H9 (cell line): ENCODE measurements around the gene VEGFA. TPM values are rescaled to one million over a fixed set of nuclear protein-coding genes. Genes with fewer than 3 reads are reported as not detected.
A peak's percentile ranks its signal among the peaks of the same experiment; 100 is the strongest.

Experiments used
- DNase-seq: peaks from one replicate; pipeline ENCODE4 v3.0.0-alpha.2; 2017
- H2AFZ ChIP-seq: one replicate; pipeline ENCODE4 v1.6.1; 2013; ENCODE audit warnings: mild to moderate bottlenecking, low read length, control low read depth, moderate library complexity
- H2AK5ac ChIP-seq: 2 replicates; pipeline ENCODE4 v1.6.1; 2013; ENCODE audit warnings: low read length, control low read depth, mixed read lengths; ENCODE audit not compliant: insufficient read length
- H2BK120ac ChIP-seq: one replicate; pipeline ENCODE4 v1.6.1; 2013; ENCODE audit warnings: low read depth, mild to moderate bottlenecking, low read length, control low read depth, inconsistent platforms; ENCODE audit not compliant: poor library complexity, severe bottlenecking
- H2BK12ac ChIP-seq: 2 replicates; pipeline ENCODE4 v1.6.1; 2013; ENCODE audit warnings: low read length, control low read depth, mixed read lengths, low read depth; ENCODE audit not compliant: insufficient read length
- H2BK15ac ChIP-seq: 2 replicates; pipeline ENCODE4 v1.6.1; 2013; ENCODE audit warnings: low read depth, low read length, control low read depth
- H2BK20ac ChIP-seq: one replicate; pipeline ENCODE4 v1.6.1; 2013; ENCODE audit warnings: low read depth, mild to moderate bottlenecking, low read length, control low read depth, inconsistent platforms; ENCODE audit not compliant: poor library complexity, severe bottlenecking
- H2BK5ac ChIP-seq: 2 replicates; pipeline ENCODE4 v1.6.1; 2013; ENCODE audit warnings: low read length, control low read depth, mixed read lengths; ENCODE audit not compliant: insufficient read length
- H3K14ac ChIP-seq: 2 replicates; pipeline ENCODE4 v1.6.1; 2013; ENCODE audit warnings: low read length, control low read depth; ENCODE audit not compliant: insufficient read depth
- H3K18ac ChIP-seq: 2 replicates; pipeline ENCODE4 v1.6.1; 2013; ENCODE audit warnings: low read depth, mild to moderate bottlenecking, mixed read lengths, low read length, control low read depth; ENCODE audit not compliant: insufficient read length
- H3K23ac ChIP-seq: 2 replicates; pipeline ENCODE4 v1.6.1; 2013; ENCODE audit warnings: low read length, control low read depth, mixed read lengths, low read depth; ENCODE audit not compliant: insufficient read length
- H3K23me2 ChIP-seq: 2 replicates; pipeline ENCODE4 v1.6.1; 2013; ENCODE audit warnings: low read depth, mild to moderate bottlenecking, mixed read lengths, low read length, control low read depth; ENCODE audit not compliant: insufficient read length, poor library complexity, severe bottlenecking
- H3K27ac ChIP-seq: 2 replicates; pipeline ENCODE4 v1.5.1; 2013; ENCODE audit warnings: low read length, control low read depth, mixed read lengths, low read depth; ENCODE audit not compliant: insufficient read length
- H3K27me3 ChIP-seq: 2 replicates; pipeline ENCODE4 v1.6.1; 2013; ENCODE audit warnings: low read length, control low read depth, inconsistent platforms; ENCODE audit not compliant: insufficient read depth
- H3K4ac ChIP-seq: 2 replicates; pipeline ENCODE4 v1.6.1; 2013; ENCODE audit warnings: low read depth, mild to moderate bottlenecking, control low read depth, inconsistent platforms, low read length, moderate library complexity
- H3K4me1 ChIP-seq: 2 replicates; pipeline ENCODE4 v1.6.1; 2013; ENCODE audit warnings: low read length, control low read depth, inconsistent platforms; ENCODE audit not compliant: insufficient read depth
- H3K4me2 ChIP-seq: 2 replicates; pipeline ENCODE4 v1.6.1; 2013; ENCODE audit warnings: low read length, control low read depth, mixed read lengths; ENCODE audit not compliant: insufficient read length, insufficient read depth
- H3K56ac ChIP-seq: 2 replicates; pipeline ENCODE4 v1.6.1; 2013; ENCODE audit warnings: low read depth, mild to moderate bottlenecking, mixed read lengths, low read length, control low read depth; ENCODE audit not compliant: insufficient read length
- H3K79me1 ChIP-seq: 2 replicates; pipeline ENCODE4 v1.6.1; 2013; ENCODE audit warnings: low read depth, mild to moderate bottlenecking, moderate library complexity, low read length, control low read depth, inconsistent platforms; ENCODE audit not compliant: insufficient read depth, poor library complexity, severe bottlenecking
- H3K79me2 ChIP-seq: 2 replicates; pipeline ENCODE4 v1.6.1; 2013; ENCODE audit warnings: low read length, control low read depth, inconsistent platforms; ENCODE audit not compliant: insufficient read depth
- H3K9ac ChIP-seq: 2 replicates; pipeline ENCODE4 v1.6.1; 2013; ENCODE audit warnings: low read length, control low read depth, mixed read lengths; ENCODE audit not compliant: insufficient read length; ENCODE audit errors: extremely low read depth
- H3K9me3 ChIP-seq: one replicate; pipeline ENCODE4 v1.6.1; 2013; ENCODE audit warnings: low read depth, low read length, inconsistent platforms; ENCODE audit not compliant: control insufficient read depth
- H3T11ph ChIP-seq: one replicate; pipeline ENCODE4 v1.6.1; 2013; ENCODE audit warnings: mild to moderate bottlenecking, low read length, control low read depth, inconsistent platforms
- H4K20me1 ChIP-seq: one replicate; pipeline ENCODE4 v1.6.1; 2013; ENCODE audit not compliant: control insufficient read depth, insufficient read length, insufficient read depth
- H4K5ac ChIP-seq: 2 replicates; pipeline ENCODE4 v1.6.1; 2013; ENCODE audit warnings: low read depth, mild to moderate bottlenecking, mixed read lengths, low read length, control low read depth; ENCODE audit not compliant: insufficient read length
- H4K8ac ChIP-seq: replicated peaks from 2 replicates; pipeline ENCODE4 v1.6.1; 2013; ENCODE audit warnings: low read length, control low read depth, mixed read lengths, low read depth; ENCODE audit not compliant: insufficient read length
- H4K91ac ChIP-seq: 2 replicates; pipeline ENCODE4 v1.6.1; 2013; ENCODE audit warnings: low read depth, mild to moderate bottlenecking, moderate library complexity, mixed read lengths, low read length, control low read depth; ENCODE audit not compliant: insufficient read length
- H3K27ac Mint-ChIP-seq, 3 experiments: 2 replicates in 2 of 3; 3 replicates in 1 of 3; pipeline ENCODE4 v1.8.0; 2020 to 2021; ENCODE audit warnings: mixed read lengths in 3 of 3, mild to moderate bottlenecking in 1 of 3, moderate library complexity in 1 of 3
- H3K27me3 Mint-ChIP-seq: 2 replicates; pipeline ENCODE4 v1.8.0; 2021; ENCODE audit warnings: low read depth, mild to moderate bottlenecking, moderate library complexity, mixed read lengths
- H3K36me3 Mint-ChIP-seq, 3 experiments: 2 replicates in 2 of 3; 3 replicates in 1 of 3; pipeline ENCODE4 v1.8.0; 2020 to 2021; ENCODE audit warnings: low read depth in 3 of 3, mixed read lengths in 3 of 3; ENCODE audit not compliant: insufficient read depth in 1 of 3
- H3K4me1 Mint-ChIP-seq, 2 experiments: 2 replicates each; pipeline ENCODE4 v1.8.0; 2020; ENCODE audit warnings: mixed read lengths in 2 of 2
- H3K4me3 Mint-ChIP-seq, 2 experiments: 2 replicates in 1 of 2; 3 replicates in 1 of 2; pipeline ENCODE4 v1.8.0; 2020 to 2021; ENCODE audit warnings: mild to moderate bottlenecking in 2 of 2, mixed read lengths in 2 of 2, moderate library complexity in 1 of 2
- H3K9me3 Mint-ChIP-seq, 2 experiments: 2 replicates in 1 of 2; 3 replicates in 1 of 2; pipeline ENCODE4 v1.8.0; 2020; ENCODE audit warnings: mild to moderate bottlenecking in 2 of 2, mixed read lengths in 2 of 2, moderate library complexity in 1 of 2
- WGBS: extraction: QIAGEN DNeasy Blood & Tissue Kit; methylation state at CpG from one replicate; pipeline ENCODE4 v1.1.7; 2013; ENCODE audit warnings: missing lambda C conversion rate, low lambda C conversion rate, mixed read lengths; ENCODE audit not compliant: insufficient read length; ENCODE audit errors: extremely low coverage; 5-methylcytosine and 5-hydroxymethylcytosine counted together
- total RNA-seq: library from RNA; stranded (reverse); gene quantifications from 2 replicates; pipeline ENCODE4 v1.2.1, GENCODE V29; 2021
- TF ChIP-seq, protein P1 (sequence below): fragments of 200-600 bp; sonication (generic); conservative IDR thresholded peaks from 3 replicates; pipeline ENCODE4 v1.8.0; 2021; ENCODE audit warnings: antibody characterized with exemption, mild to moderate bottlenecking

Gene VEGFA
- total RNA-seq, 1 experiment from 2014 or later: 47.9 TPM

DNA sequence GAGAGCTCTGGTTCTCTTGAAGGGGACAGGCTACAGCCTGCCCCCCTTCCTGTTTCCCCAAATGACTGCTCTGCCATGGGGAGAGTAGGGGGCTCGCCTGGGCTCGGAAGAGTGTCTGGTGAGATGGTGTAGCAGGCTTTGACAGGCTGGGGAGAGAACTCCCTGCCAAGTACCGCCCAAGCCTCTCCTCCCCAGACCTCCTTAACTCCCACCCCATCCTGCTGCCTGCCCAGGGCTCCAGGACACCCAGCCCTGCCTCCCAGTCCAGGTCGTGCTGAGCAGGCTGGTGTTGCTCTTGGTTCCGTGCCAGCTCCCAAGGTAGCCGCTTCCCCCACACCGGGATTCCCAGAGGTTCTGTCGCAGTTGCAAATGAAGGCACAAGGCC lies 9.8 kb downstream of the VEGFA start:
- H3K27me3 ChIP-seq: no peaks in the 10 kb centered on the region
- H3K79me2 ChIP-seq: no peaks in the 10 kb centered on the region; the same call in 1 of the 2 replicates
- H3K9me3 Mint-ChIP-seq: no peaks in the 10 kb centered on the region
- H3K27ac Mint-ChIP-seq: peak overlapping the region in 1 of 3 experiments; percentile 61; a peak in 1 of 7 replicates
- no peak overlapping the region for H4K8ac ChIP-seq
- H3T11ph ChIP-seq: no peak overlapping the region
- no peak overlapping the region for H3K23ac ChIP-seq
- no peak overlapping the region for H3K56ac ChIP-seq
- no peak overlapping the region for H3K27ac ChIP-seq
- H2BK120ac ChIP-seq: no peak overlapping the region
- no peak overlapping the region for H3K4me2 ChIP-seq
- no peak overlapping the region for H3K9ac ChIP-seq
- no peak overlapping the region for H2BK12ac ChIP-seq
- H3K4ac ChIP-seq: no peak overlapping the region
- H3K79me1 ChIP-seq: peaks cover 4% of the 10 kb centered on the region
- H2BK15ac ChIP-seq: no peak overlapping the region
- no peak overlapping the region for H3K4me3 Mint-ChIP-seq
- H2AFZ ChIP-seq: no peak overlapping the region
- H3K23me2 ChIP-seq: no peaks in the 10 kb centered on the region
- no peak overlapping the region for H4K5ac ChIP-seq
- TF ChIP-seq, protein P1, sequence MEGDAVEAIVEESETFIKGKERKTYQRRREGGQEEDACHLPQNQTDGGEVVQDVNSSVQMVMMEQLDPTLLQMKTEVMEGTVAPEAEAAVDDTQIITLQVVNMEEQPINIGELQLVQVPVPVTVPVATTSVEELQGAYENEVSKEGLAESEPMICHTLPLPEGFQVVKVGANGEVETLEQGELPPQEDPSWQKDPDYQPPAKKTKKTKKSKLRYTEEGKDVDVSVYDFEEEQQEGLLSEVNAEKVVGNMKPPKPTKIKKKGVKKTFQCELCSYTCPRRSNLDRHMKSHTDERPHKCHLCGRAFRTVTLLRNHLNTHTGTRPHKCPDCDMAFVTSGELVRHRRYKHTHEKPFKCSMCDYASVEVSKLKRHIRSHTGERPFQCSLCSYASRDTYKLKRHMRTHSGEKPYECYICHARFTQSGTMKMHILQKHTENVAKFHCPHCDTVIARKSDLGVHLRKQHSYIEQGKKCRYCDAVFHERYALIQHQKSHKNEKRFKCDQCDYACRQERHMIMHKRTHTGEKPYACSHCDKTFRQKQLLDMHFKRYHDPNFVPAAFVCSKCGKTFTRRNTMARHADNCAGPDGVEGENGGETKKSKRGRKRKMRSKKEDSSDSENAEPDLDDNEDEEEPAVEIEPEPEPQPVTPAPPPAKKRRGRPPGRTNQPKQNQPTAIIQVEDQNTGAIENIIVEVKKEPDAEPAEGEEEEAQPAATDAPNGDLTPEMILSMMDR: no peak
- H3K18ac ChIP-seq: no peak overlapping the region
- no peaks in the 10 kb centered on the region for H3K27me3 Mint-ChIP-seq
- no peak overlapping the region for H2BK20ac ChIP-seq
- H3K4me1 ChIP-seq: no peaks in the 10 kb centered on the region; the same call in 1 of the 2 replicates
- H2BK5ac ChIP-seq: no peak overlapping the region
- DNase-seq: no peak
- H4K91ac ChIP-seq: no peak overlapping the region
- no CpG with 5 or more reads among the region's 8 CpGs for WGBS
- no peaks in the 10 kb centered on the region for H4K20me1 ChIP-seq
- peaks cover 9 to 10% of the 10 kb centered on the region in 2 experiments for H3K4me1 Mint-ChIP-seq
- no peaks in the 10 kb centered on the region for H3K9me3 ChIP-seq
- no peak overlapping the region for H2AK5ac ChIP-seq
- peaks cover 43 to 90% (median 81%) of the 10 kb centered on the region in 3 experiments for H3K36me3 Mint-ChIP-seq
- H3K14ac ChIP-seq: no peak overlapping the region
